NCI-H82 treated with DMSO at 0.1 percent for 48 hours (cell line): ENCODE results near the gene G3BP1.
"Not testable (repeated sequence)": the region's sequence is repeated elsewhere in the genome, so short reads cannot be mapped to it uniquely, and the experiment has no call there.

Source experiments
- DNase-seq: peaks from one replicate; lab custom pipeline; 2025; ENCODE audit not compliant: unreplicated experiment; lab: John Stamatoyannopoulos, UW

The G3BP1 gene

DNA sequence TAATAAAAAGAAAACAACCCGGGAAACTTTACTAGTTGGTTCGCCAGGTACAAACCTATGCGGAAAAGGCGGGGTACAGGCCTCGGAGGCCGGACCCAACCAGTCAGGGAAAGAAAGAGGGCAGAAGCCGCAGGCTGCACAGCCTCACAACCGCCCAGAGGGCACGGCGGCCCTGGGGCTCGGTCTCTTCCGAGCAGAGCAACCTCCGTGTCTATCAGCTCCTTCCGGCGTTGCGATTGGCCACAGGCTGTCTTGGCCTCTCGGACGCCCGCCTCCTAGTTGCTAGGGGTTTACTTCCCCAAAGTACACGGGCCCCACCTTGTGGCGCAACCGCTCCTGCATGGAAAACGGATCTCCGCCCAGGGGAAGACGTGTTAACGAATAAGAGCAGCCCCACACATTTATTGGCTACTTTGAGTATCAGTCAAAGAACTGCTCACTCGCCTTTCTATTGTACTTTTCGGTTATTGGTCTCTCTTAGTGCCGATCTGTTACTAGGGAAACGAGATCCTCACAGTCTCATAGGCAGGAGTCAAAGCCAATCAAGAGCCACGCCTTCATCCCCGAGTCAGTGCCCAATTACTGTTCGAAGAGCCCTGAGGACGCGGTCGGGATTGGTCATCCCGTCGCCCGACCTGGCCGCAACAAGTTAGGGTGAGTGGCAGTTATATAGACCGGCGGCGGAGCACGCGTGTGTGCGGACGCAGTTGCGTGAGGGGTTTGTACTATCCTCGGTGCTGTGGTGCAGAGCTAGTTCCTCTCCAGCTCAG, at the start of gene G3BP1:
Gene G3BP1 (plus strand): TSS at position 696 of the 770 bp plus-strand sequence. CDS start 14,667 bp downstream, outside the sequence.
- DNase-seq, result peak; percentile 99

GRCh38 chr5:151722546-151722945, 49.2 kb upstream of the G3BP1 start:
- no peak for DNase-seq

DNA sequence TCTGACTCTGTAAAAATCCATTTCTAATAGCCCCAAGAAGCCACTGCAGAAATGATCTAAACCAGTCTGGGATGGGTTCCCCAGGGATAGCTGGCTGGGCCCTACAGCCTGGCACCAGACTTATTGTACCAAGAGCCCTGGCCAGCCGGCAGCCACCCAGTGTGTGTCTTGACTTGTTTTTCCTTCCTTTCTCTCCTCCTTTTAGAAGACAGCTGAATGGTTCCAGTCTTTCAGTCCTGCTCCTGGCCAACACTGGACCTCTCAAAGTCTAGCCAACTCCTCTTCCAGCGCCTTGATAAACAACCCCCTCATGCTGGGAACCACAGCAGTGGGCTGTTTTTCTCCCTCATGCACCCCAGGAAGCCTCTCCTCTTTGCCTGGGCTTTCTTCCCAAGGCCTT, 47.4 kb upstream of the G3BP1 start:
- DNase-seq, result no peak

- DNase-seq, result not testable (repeated sequence)
These were observed 42.2 kb upstream of the G3BP1 start for GRCh38 chr5:151729597-151729996.

DNA sequence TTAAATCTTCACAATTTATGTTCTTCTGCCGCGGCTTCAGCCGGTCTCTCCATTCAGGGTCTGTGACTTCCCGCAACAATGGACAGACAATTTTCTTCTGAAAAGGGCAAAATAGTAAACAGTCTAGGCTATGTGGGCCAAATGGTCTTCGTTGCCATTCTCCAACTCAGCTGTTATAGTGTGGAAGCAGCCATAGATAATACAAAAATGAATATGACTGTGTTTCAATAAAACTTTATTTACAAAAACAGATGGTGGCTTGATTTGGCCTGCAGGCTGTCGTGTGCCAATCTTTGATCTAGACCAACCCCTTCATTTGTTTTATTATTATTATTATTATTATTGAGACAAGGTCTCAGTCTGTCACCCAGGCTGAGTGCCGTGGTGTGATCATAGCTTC, 41.4 kb upstream of the G3BP1 start:
- DNase-seq, result no peak

DNA sequence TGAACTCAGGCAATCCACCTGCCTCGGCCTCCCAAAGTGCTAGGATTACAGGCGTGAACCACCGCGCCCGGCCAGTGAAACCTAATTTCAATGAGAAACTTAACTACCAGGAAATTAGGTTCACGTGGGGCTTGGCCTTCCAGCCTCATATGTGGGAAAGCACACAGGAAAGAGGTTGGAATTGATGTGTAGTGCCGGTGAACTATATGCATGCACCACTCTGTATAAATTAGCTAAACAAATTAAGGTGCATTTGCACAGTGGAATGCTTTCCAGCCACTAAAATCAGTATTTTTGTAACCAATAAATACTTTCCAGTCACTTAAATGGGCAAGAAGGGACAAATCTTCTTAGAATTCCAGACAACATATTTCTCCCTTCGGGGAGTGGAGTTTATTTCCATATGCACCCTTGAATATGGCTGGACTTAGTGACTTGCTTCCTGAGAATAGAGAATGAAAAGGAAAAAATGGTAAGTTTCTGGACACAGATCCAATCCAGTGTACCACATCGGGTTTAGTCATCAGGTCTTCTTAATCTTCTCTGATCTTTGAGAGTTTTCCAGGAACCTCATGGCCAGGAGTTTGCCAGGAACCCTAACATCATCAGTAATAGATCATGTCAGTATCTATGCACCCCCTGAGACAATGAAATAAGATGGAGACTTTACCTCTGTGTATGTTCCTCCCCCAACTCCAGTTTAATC, 38.2 kb upstream of the G3BP1 start:
- no peak for DNase-seq

DNA sequence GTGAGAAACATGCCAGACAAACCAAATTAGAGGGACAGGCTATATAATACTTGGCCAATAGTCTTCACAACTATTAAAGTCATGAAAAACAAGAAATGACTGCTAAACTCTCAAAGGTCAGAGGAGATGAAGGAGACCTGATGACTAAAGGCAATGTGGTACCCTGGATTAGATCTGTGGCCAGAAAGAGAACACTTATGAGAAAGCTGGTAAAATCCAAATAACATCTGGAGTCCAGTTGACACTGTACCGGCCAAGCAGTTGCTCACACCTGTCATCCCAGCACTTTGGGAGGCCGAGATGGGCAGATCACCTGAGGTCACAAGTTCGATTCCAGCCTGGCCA, 37.7 kb upstream of the G3BP1 start:
- DNase-seq, result no peak

DNA sequence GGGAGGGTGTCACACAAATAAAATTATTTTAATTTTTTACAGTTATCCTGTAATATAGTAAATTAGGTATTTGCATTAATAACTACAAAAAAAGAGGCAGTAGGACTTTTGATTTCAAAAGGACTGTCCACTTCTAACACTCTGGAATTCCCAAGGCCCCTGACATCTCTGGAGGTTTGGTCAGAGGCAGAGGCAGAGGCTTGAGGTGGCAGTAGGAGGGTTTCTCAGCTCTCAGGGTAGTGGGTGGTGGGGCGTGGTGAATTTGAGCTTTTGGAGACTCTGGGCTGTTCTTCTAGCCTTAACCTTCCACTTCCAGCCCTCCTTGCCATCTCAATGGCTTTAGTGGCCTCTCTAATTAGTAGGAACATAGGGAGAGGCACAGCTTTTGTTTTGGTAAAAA, 36.1 kb upstream of the G3BP1 start:
- DNase-seq, result no peak

GRCh38 chr5:151737431-151737830, 34.3 kb upstream of the G3BP1 start:
- DNase-seq, result no peak

DNA sequence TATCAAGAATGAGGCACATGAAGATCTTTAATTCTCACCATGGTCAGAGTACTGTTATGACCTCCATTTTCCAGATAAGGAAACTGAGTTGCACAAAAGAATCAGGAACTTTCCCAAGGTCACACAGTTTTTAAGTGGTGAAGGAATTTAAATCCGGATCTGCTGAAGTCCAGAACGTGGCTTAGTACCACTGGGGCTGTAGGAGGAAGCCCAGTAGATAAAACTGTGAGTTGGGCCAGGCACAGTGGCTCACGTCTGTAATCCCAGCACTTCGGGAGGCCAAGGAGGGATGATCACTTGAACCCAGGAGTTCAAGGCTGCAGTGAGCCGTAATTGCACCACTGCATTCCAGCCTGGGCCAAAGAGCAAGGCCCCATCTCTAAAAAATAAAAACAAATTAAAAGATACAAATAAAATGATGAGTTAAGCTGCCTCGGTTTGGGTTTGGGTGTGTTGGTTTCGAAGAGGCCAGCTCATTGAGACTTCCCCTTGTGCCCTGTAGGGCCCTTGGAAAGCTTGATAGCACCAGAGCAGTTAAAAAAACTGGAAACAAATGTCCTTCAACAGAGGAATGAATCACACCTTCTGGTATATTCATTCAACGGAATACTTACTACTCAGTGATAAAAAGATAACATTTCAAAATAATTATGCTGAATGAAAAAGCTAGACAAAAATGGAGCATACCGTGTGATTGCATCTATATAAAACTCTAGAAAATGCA, 33.5 kb upstream of the G3BP1 start:
- DNase-seq, result no peak

DNA sequence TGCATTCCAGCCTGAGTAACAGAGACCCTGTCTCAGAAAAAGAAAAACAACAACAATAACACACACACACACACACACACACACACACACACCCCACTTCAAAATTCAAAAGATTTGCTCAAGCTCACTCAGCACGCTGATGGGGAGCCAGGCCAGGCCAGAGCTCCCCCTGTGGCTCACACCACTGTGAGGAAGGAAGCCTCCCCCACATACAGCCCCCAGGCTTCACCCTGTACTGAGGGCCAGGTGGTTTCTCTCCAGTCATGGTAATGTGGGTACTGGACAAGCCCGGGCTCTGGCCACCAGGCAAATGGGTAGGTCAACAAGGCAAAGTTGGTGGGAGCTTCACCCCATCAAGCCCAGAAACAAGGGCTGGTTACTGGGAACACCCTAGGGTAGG, 32.4 kb upstream of the G3BP1 start:
- DNase-seq, result no peak

GRCh38 chr5:151739939-151740335, 31.8 kb upstream of the G3BP1 start:
- no peak for DNase-seq

DNA sequence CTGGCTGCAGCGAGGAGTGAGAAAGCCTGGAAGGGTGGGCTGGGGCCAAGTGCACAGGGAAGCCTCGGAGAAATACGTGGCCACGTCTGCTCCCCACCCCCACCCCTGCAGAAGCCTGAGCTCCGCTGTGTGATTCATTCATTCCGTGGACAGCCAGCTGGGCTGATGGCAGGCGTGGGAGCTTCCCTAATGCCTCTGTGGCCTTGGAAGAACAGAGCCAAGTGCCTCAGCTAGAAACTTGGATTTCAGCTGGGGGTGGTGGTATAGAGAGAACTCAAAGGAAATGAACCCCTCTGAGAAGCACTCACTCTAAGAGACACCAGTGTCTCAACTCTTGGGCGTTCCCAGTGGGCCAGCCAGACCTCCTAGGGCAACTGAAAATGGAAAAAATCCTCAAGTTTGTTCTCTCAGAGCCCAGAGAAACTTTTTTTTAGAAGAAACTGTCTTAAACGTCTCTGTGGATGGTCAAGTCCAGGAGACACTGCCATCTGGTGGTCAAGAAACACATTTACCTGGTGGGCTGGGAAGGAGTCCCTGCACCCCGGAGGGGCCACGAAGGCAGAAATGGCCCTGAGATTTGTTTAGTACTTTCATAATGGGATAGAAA, 31.3 kb upstream of the G3BP1 start:
- DNase-seq, result no peak

GRCh38 chr5:151740958-151741373, 30.8 kb upstream of the G3BP1 start:
- no peak for DNase-seq

DNA sequence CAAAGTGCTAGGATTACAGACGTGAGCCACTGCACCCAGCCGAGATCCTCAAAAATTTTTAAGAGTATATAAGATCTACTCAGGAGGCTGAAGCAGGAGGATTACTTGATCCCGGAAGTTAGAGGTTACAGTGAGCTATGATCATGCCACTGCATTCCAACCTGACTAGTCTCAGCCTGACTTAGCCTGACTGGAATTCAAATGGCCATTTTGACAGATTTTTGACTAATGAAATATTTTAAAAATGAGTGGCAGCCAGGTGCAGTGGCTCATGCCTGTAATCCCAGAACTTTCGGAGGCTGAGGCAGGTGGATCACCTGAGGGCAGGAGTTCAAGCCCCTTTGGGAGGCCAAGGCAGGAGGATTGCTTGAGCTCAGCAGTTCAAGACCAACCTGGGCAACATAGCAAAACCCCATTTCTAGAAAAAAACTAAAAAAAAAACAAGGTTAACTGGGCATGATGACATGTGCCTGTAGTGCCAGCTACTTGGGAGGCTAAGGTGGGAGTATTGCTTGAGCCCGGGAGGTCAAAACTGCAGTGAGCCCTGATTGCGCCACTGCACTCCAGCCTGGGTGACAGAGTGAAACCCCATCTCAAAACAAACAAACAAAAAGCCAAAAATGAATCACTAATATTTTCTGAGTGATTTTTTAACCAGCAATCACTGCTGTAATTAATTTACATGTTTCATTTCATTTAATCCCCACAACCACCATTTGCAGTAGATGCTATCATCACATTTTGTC, 29.9 kb upstream of the G3BP1 start:
- no peak for DNase-seq

- no peak for DNase-seq
These were observed 28.9 kb upstream of the G3BP1 start for GRCh38 chr5:151742870-151743294.

DNA sequence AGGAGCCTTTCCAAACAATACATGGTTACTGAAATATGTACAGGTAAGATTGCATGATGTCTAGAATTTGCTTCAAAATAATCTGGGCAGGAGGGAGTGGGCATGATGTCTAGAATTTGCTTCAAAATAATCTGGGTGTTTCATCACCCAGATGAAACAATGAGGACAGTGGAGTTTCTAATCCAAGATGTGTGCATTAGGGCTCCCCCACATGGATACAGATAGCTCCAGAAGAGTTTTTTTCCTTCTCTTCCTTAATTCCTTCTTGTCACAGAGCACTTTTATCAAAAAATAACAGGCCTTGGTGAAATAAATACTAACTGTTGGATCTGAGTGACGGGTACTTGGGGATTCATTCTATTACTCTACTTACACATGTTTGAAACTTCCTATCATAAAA, 28.2 kb upstream of the G3BP1 start:
- DNase-seq, result no peak

- DNase-seq, result no peak
These were observed 26.6 kb upstream of the G3BP1 start for GRCh38 chr5:151745071-151745705.

DNA sequence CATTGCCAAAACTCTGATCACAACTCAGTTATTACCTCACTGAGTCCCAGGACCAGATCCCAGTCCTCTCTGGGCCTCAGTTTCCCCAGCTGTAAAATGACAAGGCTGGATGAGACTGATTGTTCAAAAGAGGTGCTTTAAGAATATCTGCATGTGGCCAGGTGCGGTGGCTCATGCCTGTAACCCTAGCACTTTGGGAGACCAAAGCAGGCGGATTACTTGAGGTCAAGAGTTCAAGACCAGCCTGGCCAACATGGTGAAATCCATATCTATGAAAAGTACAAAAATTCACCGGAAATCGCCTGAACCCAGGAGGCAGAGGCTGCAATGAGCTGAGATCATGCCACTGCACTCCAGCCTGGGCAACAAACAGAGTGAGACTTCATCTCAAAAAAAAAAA, 21.6 kb upstream of the G3BP1 start:
- no peak for DNase-seq

DNA sequence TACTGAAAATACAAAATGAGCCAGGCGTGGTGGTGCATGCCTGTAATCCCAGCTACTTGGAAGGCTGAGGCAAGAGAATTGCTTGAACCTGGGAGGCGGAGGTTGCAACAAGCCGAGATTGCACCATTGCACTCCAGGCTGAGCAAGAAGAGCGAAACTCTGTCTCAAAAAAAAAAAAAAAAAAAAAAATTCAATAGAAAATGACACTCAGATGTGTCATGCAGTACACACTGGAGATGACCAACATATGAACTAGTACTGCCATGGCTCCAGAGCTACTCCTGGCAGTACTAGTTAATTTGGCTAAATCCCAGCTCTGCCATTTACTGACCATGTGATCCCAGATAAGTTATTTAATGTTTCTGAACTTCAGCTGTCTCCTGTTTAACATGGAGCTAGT, 20.7 kb upstream of the G3BP1 start:
- DNase-seq, result no peak
